OCI-LY7 (cell line): ENCODE results near the gene IRX1.

Source experiments
- CTCF ChIP-seq: fragments of 200-600 bp; sonication (generic); conservative IDR thresholded peaks from 2 replicates; pipeline ENCODE4 v1.5.1; 2014; ENCODE audit warnings: mild to moderate bottlenecking, antibody characterized with exemption, low read length, moderate library complexity, mixed read lengths
- EZH2phosphoT487 ChIP-seq: fragments of 200-600 bp; sonication (generic); IDR thresholded peaks from 2 replicates; pipeline ENCODE4 v1.6.1; 2018; ENCODE audit warnings: low read depth, borderline replicate concordance, mild to moderate bottlenecking, mixed run types, antibody characterized with exemption, low read length, moderate library complexity, mixed read lengths

- no peak for TF ChIP-seq CTCF
- no peak for TF ChIP-seq EZH2phosphoT487
These were observed 17.0 kb downstream of the IRX1 start for GRCh38 chr5:3612591-3613042.
